Measurements from ENCODE around the gene TEX26.
"Not testable (repeated sequence)": the region's sequence is repeated elsewhere in the genome, so short reads cannot be mapped to it uniquely, and the experiment has no call there.

TEX26 gene

DNA sequence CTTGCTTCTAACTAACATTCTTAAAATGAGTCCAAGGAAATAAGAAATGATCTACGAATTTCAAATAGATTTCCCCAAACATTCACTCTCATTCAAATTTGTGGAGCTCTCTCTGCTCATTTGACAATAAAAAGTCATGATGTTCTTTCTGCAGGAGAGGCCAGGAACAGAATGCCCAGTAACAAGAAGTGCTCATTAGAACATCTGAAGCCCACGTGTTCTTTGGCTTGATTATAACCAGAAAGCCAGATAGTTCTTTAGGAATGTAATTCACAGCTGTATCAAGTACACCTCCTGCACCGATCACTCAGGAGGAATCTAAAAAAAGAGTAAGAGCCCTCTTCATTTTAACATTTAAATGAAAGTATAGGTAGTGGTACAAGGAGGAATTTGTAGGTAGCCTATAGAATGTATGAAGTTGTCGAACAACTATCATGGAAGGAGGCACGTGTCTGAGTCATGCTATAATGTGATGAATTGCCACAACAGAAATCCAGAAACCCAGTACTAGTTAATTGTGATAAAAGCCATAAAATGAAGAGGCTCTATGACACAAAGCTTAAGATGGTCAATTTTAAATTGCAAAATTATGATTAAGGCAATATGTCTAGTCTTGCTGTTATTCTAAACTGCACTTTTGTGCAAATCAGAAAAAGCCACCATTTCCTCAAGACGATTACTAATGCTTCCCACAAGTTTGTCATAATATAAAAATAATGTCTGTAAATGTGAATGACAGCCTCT lies 13.6 kb upstream of the TEX26 start:
- no peak for DNase-seq (ENCODE audit: low spot score)

DNA sequence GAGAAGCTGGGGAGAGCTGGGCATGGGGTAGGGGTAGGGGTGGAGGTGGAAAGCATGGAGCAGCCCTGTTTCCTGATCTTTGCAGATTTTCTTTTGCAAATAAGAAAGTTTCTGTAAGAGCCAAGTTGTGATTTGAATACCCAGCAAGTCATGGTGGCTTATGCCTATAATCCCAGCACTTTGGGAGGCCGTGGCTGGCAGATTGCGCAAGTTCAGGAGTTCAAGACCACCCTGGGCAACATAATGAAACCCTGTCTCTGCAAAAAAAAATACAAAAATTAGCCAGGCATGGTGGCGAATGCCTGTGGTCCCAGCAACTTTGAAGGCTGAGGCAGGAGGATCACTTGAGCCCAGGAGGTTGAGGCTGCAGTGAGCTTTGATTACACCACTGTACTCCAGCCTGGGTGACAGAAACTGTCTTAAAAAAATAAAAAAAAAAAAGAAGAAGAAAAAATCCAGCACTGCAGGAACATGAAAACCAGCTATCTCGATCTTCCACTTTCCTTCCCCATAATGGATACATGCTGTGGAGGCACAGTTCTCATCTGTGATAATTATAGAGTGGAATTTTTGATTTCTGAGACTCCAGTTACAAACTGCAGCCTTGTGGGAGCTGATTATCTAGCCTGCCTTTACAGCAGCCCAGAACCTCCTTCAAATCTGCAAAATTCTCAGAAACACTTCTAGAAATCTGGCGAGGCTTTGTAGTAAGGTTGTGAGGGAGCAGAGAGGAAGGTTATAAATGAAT lies 12.1 kb upstream of the TEX26 start:
- DNase-seq (ENCODE audit: low spot score), result no peak

DNA sequence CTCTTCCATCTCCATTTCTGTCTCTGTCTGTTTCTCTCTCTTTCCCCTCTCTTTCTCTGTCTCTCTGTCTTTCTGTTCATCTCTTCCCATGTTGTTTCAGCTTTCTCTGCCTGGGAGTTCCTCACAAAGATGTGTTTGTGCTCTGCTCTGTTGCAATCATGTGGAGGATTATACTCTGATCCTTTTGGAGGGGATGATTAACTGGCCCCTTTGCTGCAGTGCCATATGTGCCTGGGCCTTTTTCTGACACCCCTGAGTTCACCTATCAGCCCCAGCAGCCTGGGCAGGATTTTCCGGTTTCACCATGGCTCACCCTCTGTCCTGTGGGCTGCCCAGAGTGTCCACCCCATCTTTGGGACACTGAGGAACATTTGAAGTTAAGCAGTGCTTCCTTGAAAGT lies 9.0 kb upstream of the TEX26 start:
- DNase-seq (ENCODE audit: low spot score), result no peak

DNA sequence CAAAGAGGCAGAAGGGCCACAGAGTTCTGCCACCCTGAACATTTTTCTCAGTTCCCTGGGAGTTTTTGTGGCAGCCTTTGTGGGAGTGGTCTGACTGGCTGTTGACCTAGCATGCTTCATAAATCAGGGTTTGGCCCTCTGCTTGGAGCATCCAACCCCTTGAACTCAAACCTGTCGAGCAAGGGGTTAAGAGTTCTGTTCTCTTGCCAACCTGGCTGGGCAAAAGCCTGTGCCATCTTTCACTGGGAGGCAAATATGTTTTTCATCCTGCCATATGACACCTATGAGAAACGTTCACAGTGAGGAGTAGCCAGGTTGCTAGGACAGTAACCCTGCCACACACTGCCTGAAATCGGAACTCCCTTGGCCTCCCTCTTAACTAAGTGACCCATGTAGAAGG lies 7.7 kb upstream of the TEX26 start:
- no peak for DNase-seq (ENCODE audit: low spot score)

DNA sequence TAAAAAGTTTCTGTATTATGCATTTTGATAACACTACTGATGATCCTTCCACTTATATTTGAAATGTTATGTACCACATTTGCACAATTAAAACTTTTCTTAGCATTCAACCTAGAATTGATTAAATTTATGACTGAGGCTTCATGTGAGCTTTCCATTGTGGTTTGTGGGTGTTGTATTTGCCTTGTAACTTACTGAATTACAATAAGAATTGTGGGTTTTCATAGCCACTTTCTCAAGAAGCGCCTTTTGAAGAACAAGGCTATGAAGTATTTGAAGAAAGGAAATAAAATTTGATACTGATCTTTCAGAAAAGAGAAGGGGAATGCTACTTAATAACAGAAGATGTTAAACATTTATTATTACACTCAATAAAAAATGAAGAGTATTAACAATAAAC lies 7.0 kb upstream of the TEX26 start:
- DNase-seq (ENCODE audit: low spot score), result no peak

DNA sequence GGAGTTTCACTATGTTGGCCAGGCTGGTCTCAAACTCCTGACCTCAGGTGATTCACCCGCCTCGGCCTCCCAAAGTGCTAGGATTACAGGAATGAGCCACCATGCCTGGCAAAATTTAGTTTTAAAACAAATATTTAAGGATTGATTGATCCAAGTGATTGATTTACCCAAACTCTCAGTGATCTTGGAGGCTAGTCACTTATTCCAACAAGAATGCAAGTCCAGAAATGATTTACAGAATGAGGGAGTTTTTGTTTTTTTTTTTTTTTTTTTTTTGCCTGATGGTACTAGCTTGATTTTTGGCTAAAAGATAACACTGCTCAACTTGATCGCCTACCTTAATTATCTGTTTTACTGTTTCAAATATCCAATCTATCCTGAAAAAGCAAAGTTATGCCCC lies 5.7 kb upstream of the TEX26 start:
- DNase-seq (ENCODE audit: low spot score), result no peak

DNA sequence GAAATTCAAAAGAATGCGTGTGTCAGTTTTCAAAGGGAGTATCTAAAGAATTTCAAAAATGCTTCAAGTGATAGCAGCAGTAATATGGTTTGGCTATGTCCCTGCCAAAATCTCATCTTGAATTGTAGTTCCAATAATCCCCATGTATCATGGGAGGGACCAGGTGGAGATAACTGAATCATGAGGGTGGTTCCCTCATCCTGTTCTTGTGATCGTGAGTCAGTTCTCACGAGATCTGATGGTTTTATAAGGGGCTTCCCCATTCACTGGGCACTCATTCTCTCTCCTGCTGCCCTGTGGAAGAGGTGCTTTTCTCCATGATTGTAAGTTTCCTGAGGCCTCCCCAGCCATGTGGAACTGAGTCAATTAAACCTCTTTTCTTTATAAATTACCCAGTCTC lies 5.3 kb upstream of the TEX26 start:
- not testable (repeated sequence) for DNase-seq (ENCODE audit: low spot score)

DNA sequence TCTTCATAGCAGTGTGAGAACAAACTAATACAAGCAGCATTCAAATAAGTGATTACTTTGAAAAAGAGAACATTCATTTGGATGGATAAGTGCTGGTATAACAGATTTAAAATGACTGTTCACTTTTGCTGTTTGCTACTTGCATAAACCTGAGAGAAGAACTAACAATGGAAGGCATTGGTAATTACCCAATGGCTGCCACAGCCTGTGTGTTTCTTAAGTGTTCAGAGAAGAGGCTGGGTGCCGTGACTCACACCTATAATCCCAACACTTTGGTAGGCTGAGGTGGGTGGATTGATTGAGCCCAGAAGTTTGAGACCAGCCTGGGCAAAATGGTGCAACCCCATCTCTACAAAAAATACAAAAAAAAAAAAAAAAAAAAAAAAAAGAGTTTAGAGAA lies 4.9 kb upstream of the TEX26 start:
- no peak for DNase-seq (ENCODE audit: low spot score)

DNA sequence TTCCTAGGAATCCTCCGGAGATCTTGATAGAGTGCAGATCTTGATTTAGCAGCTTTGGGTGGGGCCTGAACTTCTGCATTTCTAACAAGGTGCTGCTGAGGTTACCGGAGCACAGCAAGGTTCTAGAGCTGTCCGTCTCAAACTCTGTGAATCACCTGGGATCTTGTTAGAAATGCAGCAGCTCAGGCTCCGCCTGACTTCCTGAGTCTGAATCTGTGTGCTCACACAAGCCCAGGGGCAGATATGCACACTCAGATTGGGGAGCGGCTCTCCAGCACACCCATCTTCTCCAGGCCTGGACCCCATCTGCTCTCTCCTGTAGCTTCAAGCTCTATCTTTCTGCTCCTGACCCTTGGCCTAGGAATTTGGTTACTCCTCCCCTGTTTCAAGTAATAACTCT lies 3.5 kb upstream of the TEX26 start:
- DNase-seq (ENCODE audit: low spot score), result no peak

DNA sequence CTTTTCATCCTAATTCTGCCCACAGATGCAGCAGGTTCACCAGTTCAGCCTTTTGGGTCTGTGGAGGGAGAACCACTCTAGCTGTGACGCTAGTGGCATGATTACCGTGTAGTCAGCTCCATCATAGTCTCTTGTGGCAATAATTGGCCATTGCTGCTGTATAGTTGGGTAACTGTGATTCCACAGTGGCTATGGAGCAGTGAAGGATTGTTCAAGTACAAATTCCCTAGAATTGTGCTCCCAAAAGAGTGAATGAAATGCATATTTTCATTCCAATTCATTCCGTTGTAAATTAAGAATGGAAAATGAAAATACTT lies 856 bp downstream of the TEX26 start:
- no peak for DNase-seq (ENCODE audit: low spot score)

DNA sequence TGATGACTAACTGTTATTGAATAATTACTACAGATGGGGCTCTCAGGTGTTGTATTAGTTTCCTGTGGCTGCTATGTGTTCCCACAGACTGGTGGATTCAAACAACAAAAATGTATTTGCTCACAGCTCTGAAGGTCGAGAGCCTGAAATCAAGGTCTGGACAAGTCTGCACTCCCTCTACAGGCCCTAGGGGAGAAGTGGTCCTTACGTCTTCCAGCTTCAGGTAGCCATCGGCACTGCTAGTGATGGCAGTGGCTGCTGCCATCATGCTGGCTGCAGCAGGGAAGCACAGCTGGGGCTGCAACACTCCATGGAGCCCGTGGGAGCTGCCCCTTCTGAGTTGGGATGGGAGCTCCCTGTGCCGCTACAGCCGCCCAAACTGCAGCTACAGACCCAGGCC lies 1.9 kb downstream of the TEX26 start:
- DNase-seq (ENCODE audit: low spot score), result no peak

DNA sequence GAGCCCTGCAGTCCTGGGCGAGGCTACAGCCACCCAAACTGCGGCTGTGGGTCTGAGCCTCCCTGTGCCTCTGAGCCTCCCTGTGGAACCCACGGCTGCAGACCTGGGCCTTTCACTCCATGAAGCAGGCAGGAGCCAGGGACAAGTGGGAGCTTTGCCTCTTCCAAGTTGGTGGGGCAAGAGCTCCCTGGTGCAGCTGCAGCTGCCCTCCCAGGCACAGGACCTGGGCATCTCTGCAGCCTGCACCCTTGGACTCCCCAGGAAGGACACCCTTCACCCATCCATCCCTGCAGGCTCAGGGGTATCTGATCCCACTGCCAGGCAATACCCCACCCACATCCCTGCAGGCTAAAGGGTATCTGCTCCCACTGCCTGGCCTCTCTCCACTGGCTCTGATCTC lies 2.3 kb downstream of the TEX26 start:
- DNase-seq (ENCODE audit: low spot score), result no peak

DNA sequence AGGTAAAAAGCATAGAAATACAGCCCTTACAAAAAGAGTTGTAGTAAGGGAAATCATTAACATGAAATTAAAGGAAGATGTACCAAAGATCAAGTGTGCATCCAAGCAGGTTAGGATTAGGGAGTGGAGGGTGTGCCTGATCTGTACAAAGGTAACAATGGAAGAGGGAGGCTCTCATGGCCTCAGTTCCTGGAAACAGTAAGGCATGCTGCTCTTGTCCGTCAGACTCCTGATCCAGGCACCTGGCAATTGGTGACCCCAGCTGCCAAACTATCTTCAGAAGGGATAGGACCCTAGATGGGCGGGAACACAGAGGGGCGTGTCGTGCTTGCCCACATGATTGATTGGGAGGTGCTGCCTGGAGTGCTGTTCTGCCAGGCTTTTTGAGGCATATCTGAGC lies 4.5 kb downstream of the TEX26 start:
- DNase-seq (ENCODE audit: low spot score), result no peak

DNA sequence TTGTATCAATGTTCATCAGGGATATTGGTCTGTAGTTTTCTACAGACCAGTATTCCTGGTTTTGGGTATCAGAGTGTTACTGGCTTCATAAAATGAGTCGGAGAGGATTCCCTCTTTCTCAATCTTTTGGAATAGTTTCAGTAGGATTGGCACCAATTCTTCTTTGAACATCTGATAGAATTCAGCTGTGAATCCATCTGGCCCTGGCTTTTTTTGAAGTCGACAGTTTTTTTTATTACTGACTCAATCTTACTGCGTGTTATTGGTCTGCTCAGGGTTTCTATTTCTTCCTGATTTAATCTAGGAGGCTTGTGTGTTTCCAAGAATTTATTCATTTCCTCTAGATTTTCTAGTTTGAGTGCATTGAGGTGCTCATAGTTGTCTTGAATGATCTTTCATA lies 11.4 kb downstream of the TEX26 start:
- DNase-seq (ENCODE audit: low spot score), result no peak

DNA sequence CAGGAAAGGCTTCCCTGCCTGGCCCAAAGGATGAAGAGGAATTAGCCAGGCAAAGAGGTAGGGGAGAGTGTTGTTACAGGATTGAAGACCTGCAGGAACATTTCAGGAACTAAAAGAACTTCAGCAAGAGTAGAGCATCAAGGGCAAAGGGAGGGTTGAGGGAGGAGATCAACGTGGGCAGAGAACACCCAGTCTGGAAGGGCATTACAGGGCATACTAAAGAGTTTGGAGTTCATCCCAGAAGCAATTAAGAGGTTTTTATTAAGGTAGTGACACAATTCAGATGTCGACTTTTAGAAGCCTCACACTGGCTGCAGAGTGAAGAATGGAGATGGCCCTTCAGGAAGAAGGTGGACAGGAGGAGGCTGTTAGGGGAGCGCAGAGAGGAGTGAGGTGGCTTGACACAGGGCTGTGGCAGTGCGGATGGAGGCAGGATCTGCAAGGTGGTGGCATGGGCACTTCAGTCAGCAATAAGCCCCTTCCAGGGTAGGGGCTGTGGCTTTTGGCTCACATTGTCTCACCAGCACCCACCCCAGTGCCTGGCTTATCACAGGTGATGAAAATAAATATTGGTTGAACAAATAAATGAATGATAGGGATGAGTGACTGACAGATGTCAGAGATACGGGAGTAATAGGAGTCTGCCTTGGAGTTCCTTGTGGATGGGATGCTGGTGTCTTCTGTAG lies 24.9 kb downstream of the TEX26 start:
- no peak for DNase-seq (ENCODE audit: low spot score)

DNA sequence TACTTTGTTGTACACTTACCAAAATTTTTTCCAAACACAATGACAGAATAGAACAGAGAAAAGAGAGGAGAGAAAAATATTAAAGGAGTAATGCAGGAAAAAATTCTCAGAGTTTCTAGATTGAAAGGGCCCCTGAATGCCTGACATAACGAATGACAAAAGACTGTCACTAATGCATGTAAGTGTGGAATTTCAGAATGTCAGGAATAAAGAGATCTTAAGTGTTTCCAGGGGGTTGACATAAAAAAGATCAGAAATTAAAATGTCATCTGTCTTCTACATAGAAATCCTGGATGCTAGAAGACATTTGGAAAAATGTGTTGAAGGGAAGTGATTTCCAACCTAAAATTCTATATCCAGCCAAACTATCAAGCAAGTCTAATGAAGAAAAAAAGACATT lies 27.2 kb downstream of the TEX26 start:
- no peak for DNase-seq (ENCODE audit: low spot score)

DNA sequence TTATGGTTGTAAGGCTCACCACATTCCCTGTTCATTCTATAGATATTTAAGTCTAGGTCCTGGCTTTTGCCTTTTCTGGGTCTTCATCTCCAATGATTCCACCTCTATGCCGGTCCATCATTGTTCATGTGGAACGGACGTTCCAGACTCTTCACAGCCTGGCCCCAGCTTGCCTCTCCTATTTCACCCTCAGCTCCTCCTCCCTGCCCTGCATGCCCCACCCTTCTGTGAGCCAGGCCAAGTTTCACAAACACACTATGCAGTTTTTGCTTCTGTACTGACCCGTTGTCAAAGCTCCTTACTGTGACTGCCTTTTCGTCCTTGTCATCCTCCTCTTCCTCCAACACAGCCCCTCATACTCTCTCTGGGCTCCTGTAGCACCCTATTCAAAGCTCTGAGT lies 31.3 kb downstream of the TEX26 start:
- DNase-seq (ENCODE audit: low spot score), result no peak

DNA sequence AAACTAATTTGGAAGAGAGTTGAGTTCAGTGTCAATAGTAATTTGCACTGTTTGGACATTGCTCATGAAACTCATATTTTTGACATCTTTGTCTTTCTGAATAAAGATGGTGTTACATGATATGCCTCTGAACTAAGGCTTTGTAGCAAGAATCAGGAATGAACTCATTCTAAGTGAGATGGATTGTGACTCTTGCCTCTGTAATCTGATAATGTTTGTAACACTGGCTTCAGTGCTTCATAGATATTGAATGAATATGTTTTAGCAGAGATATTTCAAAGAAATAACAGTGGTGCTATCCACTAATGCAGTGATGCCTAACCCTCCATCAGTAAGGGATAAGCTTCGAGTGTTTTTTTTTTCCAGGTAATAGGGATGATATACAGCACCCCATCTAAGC lies 32.9 kb downstream of the TEX26 start:
- no peak for DNase-seq (ENCODE audit: low spot score)

DNA sequence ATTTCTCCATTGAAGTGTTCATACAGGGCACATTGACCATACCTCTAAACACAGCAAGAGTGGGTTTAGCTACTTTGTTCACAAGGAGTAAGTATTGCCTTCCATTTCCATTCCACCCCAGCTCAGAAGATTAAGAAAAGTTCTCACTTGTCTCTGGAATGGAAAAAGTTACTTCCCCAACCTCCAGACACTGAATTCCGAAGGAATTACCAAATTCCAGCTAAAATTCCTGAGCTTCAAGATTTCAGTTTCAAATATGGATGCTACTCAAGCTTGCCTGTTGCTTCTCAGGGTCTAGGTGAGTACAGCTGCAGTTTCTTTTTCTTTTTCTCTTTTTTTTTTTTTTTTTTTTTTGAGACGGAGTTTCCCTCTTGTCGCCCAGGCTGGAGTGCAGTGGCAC lies 33.6 kb downstream of the TEX26 start:
- DNase-seq (ENCODE audit: low spot score), result no peak

DNA sequence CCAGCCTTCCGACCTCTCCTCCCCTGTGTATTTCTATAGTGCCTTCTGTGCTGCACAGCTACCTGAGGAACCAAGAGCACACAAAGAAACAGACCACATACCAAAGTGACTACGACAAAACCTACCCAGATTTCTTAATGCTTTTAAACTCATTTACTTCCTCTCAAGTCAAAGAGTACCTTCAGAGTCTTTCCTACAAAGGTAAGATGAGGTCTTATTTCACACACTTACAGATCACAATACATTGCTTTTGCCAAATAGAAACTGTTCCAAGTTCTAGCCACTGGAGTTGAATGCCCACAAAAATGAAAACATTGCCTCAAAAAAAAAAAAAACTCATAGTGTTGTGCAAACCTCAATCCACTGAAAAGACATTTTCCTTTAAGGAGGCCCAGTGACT lies 36.4 kb downstream of the TEX26 start:
- no peak for DNase-seq (ENCODE audit: low spot score)

DNA sequence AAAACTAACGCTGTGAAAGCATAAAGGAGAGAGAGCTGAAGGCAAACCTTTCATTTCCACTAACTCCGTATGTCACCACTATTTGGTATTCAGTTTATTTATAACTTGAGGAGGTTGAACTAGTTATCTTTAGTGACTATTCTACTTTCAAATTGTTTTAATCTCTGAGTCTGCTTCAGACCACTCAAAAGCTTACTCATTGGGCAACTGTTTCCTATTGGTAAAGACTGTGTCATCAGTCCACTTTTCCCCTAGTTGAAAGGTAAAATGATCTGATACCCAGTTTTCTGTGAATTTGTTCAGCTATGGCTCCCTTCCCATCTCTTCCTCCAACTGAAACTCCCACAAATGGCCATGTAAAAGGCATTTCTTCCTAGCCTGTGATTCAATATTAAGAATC lies 39.1 kb downstream of the TEX26 start:
- no peak for DNase-seq (ENCODE audit: low spot score)

DNA sequence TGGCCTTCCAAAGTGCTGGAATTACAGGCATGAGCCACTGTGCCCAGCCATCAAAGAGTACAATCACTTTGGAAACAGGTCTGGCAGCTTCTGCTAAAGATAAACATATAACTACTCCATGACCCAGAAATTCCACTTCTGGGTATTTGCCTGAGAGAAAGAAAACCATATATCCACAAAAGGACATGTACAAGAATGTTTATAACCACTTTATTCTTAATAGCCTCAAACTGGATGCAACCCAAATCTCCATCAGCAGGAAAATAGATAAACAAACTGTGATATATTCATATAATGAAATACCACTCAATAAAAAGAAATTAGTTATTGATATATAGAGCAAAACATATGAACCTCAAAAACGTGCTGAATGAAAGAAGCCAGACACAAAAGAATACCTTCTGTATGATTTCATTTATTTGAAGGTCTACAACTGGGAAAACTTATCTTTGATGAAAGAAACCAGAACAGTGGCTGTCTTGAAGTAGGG lies 40.5 kb downstream of the TEX26 start:
- no peak for DNase-seq (ENCODE audit: low spot score)

DNA sequence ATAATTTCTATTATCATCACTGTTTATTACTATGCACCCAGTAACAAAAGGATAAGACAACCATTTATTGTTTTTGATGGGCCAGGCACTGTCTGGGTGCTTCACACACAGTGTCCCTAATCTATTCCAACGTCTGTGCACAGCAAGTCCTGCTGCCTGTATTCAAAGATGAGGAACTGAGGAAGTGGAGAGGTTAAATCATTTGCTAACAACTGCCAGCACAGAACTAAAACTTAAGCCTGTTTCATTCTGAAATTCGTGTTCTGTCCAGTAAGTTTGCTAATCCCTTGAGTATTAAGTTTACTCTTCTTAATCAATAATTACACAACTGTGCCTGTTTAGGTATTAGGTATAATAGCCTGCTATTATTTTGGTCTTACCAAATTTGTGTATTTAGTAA lies 41.9 kb downstream of the TEX26 start:
- no peak for DNase-seq (ENCODE audit: low spot score)

Data from CD4-positive, alpha-beta T cell treated with Interleukin-6 at 100 ng/mL for 8 hours (primary cell).